A204.1 (cell line): ENCODE data around the gene TRABD2B.

ENCODE experiments used
- FAIRE-seq: peaks from 2 replicates; lab custom pipeline; 2012; peaks lifted over from hg19 to GRCh38; lab: Jason Lieb, UNC

TRABD2B gene

GRCh38 chr1:47823040-47823808, 174.0 kb downstream of the TRABD2B start:
- FAIRE-seq = no peak

- no peak for FAIRE-seq
Measured at GRCh38 chr1:47821760-47822159, 175.4 kb downstream of the TRABD2B start.

GRCh38 chr1:47819574-47819888, 177.7 kb downstream of the TRABD2B start:
- no peak for FAIRE-seq

- no peak for FAIRE-seq
Measured at GRCh38 chr1:47818682-47819573, 178.3 kb downstream of the TRABD2B start.

- FAIRE-seq = no peak
Measured at GRCh38 chr1:47817861-47818260, 179.3 kb downstream of the TRABD2B start.

- no peak for FAIRE-seq
Measured at GRCh38 chr1:47816325-47817071, 180.7 kb downstream of the TRABD2B start.

- FAIRE-seq = no peak
Measured at GRCh38 chr1:47814612-47815395, 182.4 kb downstream of the TRABD2B start.

GRCh38 chr1:47813970-47814369, 183.2 kb downstream of the TRABD2B start:
- FAIRE-seq = no peak

- no peak for FAIRE-seq
Measured at GRCh38 chr1:47812904-47813514, 184.2 kb downstream of the TRABD2B start.

- no peak for FAIRE-seq
Measured at GRCh38 chr1:47810964-47811682, 186.1 kb downstream of the TRABD2B start.

- FAIRE-seq = no peak
Measured at GRCh38 chr1:47809301-47810084, 187.7 kb downstream of the TRABD2B start.

- FAIRE-seq = no peak
Measured at GRCh38 chr1:47808612-47809011, 188.6 kb downstream of the TRABD2B start.

- FAIRE-seq = no peak
Measured at GRCh38 chr1:47805921-47806361, 191.2 kb downstream of the TRABD2B start.

GRCh38 chr1:47805018-47805417, 192.2 kb downstream of the TRABD2B start:
- no peak for FAIRE-seq

- no peak for FAIRE-seq
Measured at GRCh38 chr1:47803815-47804501, 193.2 kb downstream of the TRABD2B start.

- FAIRE-seq = no peak
Measured at GRCh38 chr1:47797575-47797974, 199.6 kb downstream of the TRABD2B start.

- FAIRE-seq = no peak
Measured at GRCh38 chr1:47796626-47797025, 200.6 kb downstream of the TRABD2B start.

GRCh38 chr1:47795102-47795501, 202.1 kb downstream of the TRABD2B start:
- FAIRE-seq = no peak

- FAIRE-seq = no peak
Measured at GRCh38 chr1:47794530-47794929, 202.7 kb downstream of the TRABD2B start.
